HCT116 (cell line): Measurements from ENCODE around the gene ATP2B1. TPM values are rescaled to one million over a fixed set of nuclear protein-coding genes. Genes with fewer than 3 reads are reported as not detected.

ENCODE experiments used
- ATAC-seq: fragments of 200-7000 bp; cut with Tn5 transposase; 2 replicates; pipeline ENCODE4 v1.9.1; 2020; ENCODE audit warnings: mild to moderate bottlenecking, moderate library complexity
- BruUV-seq: library from RNA; stranded (reverse); fragments of 400-500 nt; replicated peaks from 2 replicates; lab custom pipeline; 2021; lab: Mats Ljungman, UMichigan
- CTCF ChIA-PET: fragments of 300-600 bp; sonication (Branson Sonifier 250); formaldehyde crosslinking; loops from one replicate; lab custom pipeline; 2021; ENCODE audit warnings: antibody characterized with exemption; lab: Charles Lee
- POLR2A ChIA-PET: fragments of 300-600, 350-600 bp; sonication (Branson Sonifier 250); formaldehyde crosslinking; loops from one replicate; lab custom pipeline; 2021; ENCODE audit warnings: antibody characterized with exemption; lab: Charles Lee
- RAD21 ChIA-PET, 2 experiments: fragments of 300-600 bp; sonication (Branson Sonifier 250); formaldehyde crosslinking; loops; one replicate each; lab custom pipeline; 2023; ENCODE audit warnings: low total read pairs in 2 of 2; ENCODE audit not compliant: uncharacterized antibody in 2 of 2, unreplicated experiment in 2 of 2, low non-redundant PET in 1 of 2; lab: Charles Lee
- DNase-seq: peaks from one replicate; pipeline ENCODE4 v3.0.0-alpha.2; 2010; ENCODE audit warnings: low read depth, low spot score
- H2AFZ ChIP-seq: fragments of 200-600 bp; shearing (Covaris generic), sonication (generic); 2 replicates; pipeline ENCODE4 v1.6.1; 2017; ENCODE audit warnings: low read depth, mixed run types, mixed read lengths, antibody characterized with exemption, low read length; ENCODE audit not compliant: poor library complexity, severe bottlenecking
- H3K27ac ChIP-seq: 2 replicates; pipeline ENCODE4 v1.5.1; 2012; ENCODE audit warnings: low read depth, low read length
- H3K27me3 ChIP-seq: fragments of 200-600 bp; sonication (generic); 2 replicates; pipeline ENCODE4 v1.6.1; 2016; ENCODE audit warnings: mixed run types, low read length, mixed read lengths; ENCODE audit not compliant: insufficient read depth
- H3K36me3 ChIP-seq, 2 experiments: fragments of 200-500 bp in 1 of 2; fragments of 200-600 bp in 1 of 2; sonication (Bioruptor generic) in 1 of 2; sonication (generic) in 1 of 2; 2 replicates each; pipeline versions ENCODE4 v1.5.1 to v1.6.1; 2014 to 2016; ENCODE audit warnings: low read length in 2 of 2, inconsistent platforms in 1 of 2, mixed read lengths in 1 of 2, mixed run types in 1 of 2; ENCODE audit not compliant: insufficient read depth in 2 of 2, control insufficient read depth in 1 of 2
- H3K4me1 ChIP-seq, 2 experiments: fragments of 200-600 bp in 1 of 2; sonication (generic) in 1 of 2; 2 replicates each; pipeline versions ENCODE4 v1.5.1 to v1.6.1; 2012 to 2017; ENCODE audit warnings: low read length in 2 of 2, inconsistent platforms in 1 of 2, mild to moderate bottlenecking in 1 of 2, mixed read lengths in 1 of 2, mixed run types in 1 of 2, moderate library complexity in 1 of 2; ENCODE audit not compliant: insufficient read depth in 2 of 2, control insufficient read depth in 1 of 2
- H3K4me2 ChIP-seq: fragments of 200-600 bp; sonication (generic); 2 replicates; pipeline ENCODE4 v1.6.1; 2017; ENCODE audit warnings: mixed run types, low read length, mixed read lengths
- H3K4me3 ChIP-seq, 2 experiments: fragments of 200-600 bp in 1 of 2; sonication (generic) in 1 of 2; replicated peaks in 1 of 2; 2 replicates each; pipeline ENCODE4 v1.5.1; 2011 to 2016; ENCODE audit warnings: low read length in 2 of 2, control low read depth in 1 of 2, low read depth in 1 of 2, mild to moderate bottlenecking in 1 of 2, mixed read lengths in 1 of 2, mixed run types in 1 of 2
- H3K79me2 ChIP-seq: fragments of 200-600 bp; sonication (generic); 2 replicates; pipeline ENCODE4 v1.6.1; 2017; ENCODE audit warnings: mild to moderate bottlenecking, mixed run types, low read length, moderate library complexity, mixed read lengths; ENCODE audit not compliant: insufficient read depth
- H3K9ac ChIP-seq: fragments of 200-600 bp; sonication (generic); 2 replicates; pipeline ENCODE4 v1.6.1; 2016; ENCODE audit warnings: low read length, mixed read lengths
- H3K9me2 ChIP-seq: fragments of 200-600 bp; sonication (generic), shearing (Covaris generic); 2 replicates; pipeline ENCODE4 v1.6.1; 2017; ENCODE audit warnings: mixed run types, mild to moderate bottlenecking, moderate library complexity; ENCODE audit not compliant: insufficient read depth
- H3K9me3 ChIP-seq, 2 experiments: fragments of 200-500 bp in 1 of 2; fragments of 200-600 bp in 1 of 2; sonication (Bioruptor generic) in 1 of 2; sonication (generic) in 1 of 2; 2 replicates each; pipeline ENCODE4 v1.6.1; 2014 to 2017; ENCODE audit warnings: low read length in 2 of 2, mixed read lengths in 2 of 2, inconsistent platforms in 1 of 2, low read depth in 1 of 2, mild to moderate bottlenecking in 1 of 2, mixed run types in 1 of 2, moderate library complexity in 1 of 2; ENCODE audit not compliant: control insufficient read depth in 1 of 2, insufficient read depth in 1 of 2
- H4K20me1 ChIP-seq: fragments of 200-600 bp; sonication (generic), shearing (Covaris generic); 2 replicates; pipeline ENCODE4 v1.6.1; 2017; ENCODE audit warnings: mixed run types, mild to moderate bottlenecking, moderate library complexity; ENCODE audit not compliant: insufficient read depth
- CBX3 ChIP-seq: IDR thresholded peaks from 2 replicates; pipeline ENCODE4 v1.6.1; 2012; ENCODE audit warnings: low read depth
- EGR1 ChIP-seq: IDR thresholded peaks from 2 replicates; pipeline ENCODE4 v1.6.1; 2012; ENCODE audit warnings: low read depth
- ELF1 ChIP-seq: IDR thresholded peaks from 2 replicates; pipeline ENCODE4 v1.6.1; 2012; ENCODE audit warnings: low read depth, borderline replicate concordance
- EZH2 ChIP-seq: fragments of 200-600 bp; sonication (generic); IDR thresholded peaks from 2 replicates; pipeline ENCODE4 v1.6.1; 2017; ENCODE audit warnings: antibody characterized with exemption, mixed run types
- EZH2phosphoT487 ChIP-seq: fragments of 200-600 bp; IDR thresholded peaks from 2 replicates; pipeline ENCODE4 v1.6.1; 2018; ENCODE audit warnings: antibody characterized with exemption, borderline replicate concordance
- FOSL1 ChIP-seq: IDR thresholded peaks from 2 replicates; pipeline ENCODE4 v1.6.1; 2012; ENCODE audit warnings: low read depth
- POLR2A ChIP-seq: IDR thresholded peaks from 2 replicates; pipeline ENCODE4 v1.7.0; 2011; ENCODE audit warnings: borderline replicate concordance; ENCODE audit not compliant: insufficient read depth, insufficient read length; ENCODE audit errors: extremely low read depth
- POLR2AphosphoS5 ChIP-seq: IDR thresholded peaks from 2 replicates; pipeline ENCODE4 v1.6.1; 2011; ENCODE audit warnings: mild to moderate bottlenecking, low read depth, low read length, moderate library complexity
- SP1 ChIP-seq: IDR thresholded peaks from 2 replicates; pipeline ENCODE4 v1.6.1; 2012; ENCODE audit warnings: low read depth
- TCF7L2 ChIP-seq: IDR thresholded peaks from 2 replicates; pipeline ENCODE4 v1.7.0; 2011; ENCODE audit warnings: borderline replicate concordance, inconsistent platforms; ENCODE audit not compliant: insufficient read depth, insufficient read length; ENCODE audit errors: extremely low read depth
- YY1 ChIP-seq: IDR thresholded peaks from 2 replicates; pipeline ENCODE4 v1.6.1; 2011; ENCODE audit warnings: low read length, low read depth, moderate library complexity, mild to moderate bottlenecking; ENCODE audit not compliant: insufficient replicate concordance; ENCODE audit errors: extremely low read depth
- intact Hi-C: fragments of 100-400 bp; cut with micrococcal nuclease; formaldehyde crosslinking; loops from 2 replicates; pipeline ENCODE4 v1.10.0; 2022
- total RNA-seq: library from RNA; stranded (reverse); gene quantifications from one replicate; pipeline ENCODE4 v1.2.1, GENCODE V29; 2021; ENCODE audit not compliant: unreplicated experiment
- TF ChIP-seq, protein P1 (sequence below): IDR thresholded peaks from 2 replicates; pipeline ENCODE4 v1.6.1; 2012
- TF ChIP-seq, protein P2 (sequence below): IDR thresholded peaks from 2 replicates; pipeline ENCODE4 v1.6.1; 2012; ENCODE audit warnings: low read depth

Gene ATP2B1
- total RNA-seq, 1 experiment from 2014 or later = 62.4 TPM

DNA sequence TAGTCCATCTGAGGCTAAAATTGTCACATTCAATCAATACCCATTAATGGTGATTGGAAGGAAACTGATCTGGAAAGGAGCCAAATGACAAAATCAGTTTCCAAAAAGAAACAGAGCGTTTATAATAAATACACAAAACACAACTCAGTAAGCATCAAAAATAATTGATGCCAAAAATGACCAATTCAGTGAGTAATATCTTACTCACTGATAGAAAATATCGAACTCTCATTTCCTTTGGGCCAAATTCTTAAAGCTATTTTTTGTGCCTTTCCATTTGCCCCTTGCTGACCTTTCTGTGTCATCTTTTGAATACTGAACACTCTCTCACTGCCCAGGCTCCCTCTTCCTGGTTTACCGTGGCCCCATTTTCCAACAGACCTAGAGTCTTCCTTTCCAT is 22.5 kb upstream of the ATP2B1 start:
- Histone ChIP-seq H3K27me3 (no peaks in the 10 kb centered on the region), H3K4me1 (0 out of 4 replicates have a peak, but pooled peaks cover 0 to 3% of the 10 kb centered on the region in 2 experiments), H3K4me2 (no peak overlapping the region), H2AFZ (no peak overlapping the region), H3K9ac (no peak overlapping the region), H3K4me3 (no peak overlapping the region), H4K20me1 (no peaks in the 10 kb centered on the region), H3K27ac (no peak overlapping the region), H3K79me2 (no peaks in the 10 kb centered on the region), H3K9me2 (no peaks in the 10 kb centered on the region), H3K9me3 (no peaks in the 10 kb centered on the region), H3K36me3 (no peaks in the 10 kb centered on the region)
- ChIA-PET POLR2A (no interaction called here), RAD21 (no interaction called here), CTCF (no interaction called here)
- ATAC-seq (no peak), DNase-seq (no peak)
- intact Hi-C loops = no loop called here
- TF ChIP-seq POLR2A = no peak
- TF ChIP-seq, protein P1, sequence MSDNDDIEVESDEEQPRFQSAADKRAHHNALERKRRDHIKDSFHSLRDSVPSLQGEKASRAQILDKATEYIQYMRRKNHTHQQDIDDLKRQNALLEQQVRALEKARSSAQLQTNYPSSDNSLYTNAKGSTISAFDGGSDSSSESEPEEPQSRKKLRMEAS = no peak
- no peak for TF ChIP-seq TCF7L2
- no peak for TF ChIP-seq YY1
- no peak for TF ChIP-seq CBX3
- TF ChIP-seq FOSL1 = no peak
- TF ChIP-seq EGR1 = no peak
- no peak for TF ChIP-seq EZH2
- TF ChIP-seq SP1 = no peak
- no peak for TF ChIP-seq ELF1
- TF ChIP-seq, protein P2, sequence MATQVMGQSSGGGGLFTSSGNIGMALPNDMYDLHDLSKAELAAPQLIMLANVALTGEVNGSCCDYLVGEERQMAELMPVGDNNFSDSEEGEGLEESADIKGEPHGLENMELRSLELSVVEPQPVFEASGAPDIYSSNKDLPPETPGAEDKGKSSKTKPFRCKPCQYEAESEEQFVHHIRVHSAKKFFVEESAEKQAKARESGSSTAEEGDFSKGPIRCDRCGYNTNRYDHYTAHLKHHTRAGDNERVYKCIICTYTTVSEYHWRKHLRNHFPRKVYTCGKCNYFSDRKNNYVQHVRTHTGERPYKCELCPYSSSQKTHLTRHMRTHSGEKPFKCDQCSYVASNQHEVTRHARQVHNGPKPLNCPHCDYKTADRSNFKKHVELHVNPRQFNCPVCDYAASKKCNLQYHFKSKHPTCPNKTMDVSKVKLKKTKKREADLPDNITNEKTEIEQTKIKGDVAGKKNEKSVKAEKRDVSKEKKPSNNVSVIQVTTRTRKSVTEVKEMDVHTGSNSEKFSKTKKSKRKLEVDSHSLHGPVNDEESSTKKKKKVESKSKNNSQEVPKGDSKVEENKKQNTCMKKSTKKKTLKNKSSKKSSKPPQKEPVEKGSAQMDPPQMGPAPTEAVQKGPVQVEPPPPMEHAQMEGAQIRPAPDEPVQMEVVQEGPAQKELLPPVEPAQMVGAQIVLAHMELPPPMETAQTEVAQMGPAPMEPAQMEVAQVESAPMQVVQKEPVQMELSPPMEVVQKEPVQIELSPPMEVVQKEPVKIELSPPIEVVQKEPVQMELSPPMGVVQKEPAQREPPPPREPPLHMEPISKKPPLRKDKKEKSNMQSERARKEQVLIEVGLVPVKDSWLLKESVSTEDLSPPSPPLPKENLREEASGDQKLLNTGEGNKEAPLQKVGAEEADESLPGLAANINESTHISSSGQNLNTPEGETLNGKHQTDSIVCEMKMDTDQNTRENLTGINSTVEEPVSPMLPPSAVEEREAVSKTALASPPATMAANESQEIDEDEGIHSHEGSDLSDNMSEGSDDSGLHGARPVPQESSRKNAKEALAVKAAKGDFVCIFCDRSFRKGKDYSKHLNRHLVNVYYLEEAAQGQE = no peak
- no peak for TF ChIP-seq POLR2AphosphoS5
- no peak for TF ChIP-seq EZH2phosphoT487
- BruUV-seq = no TSS peak
